ENCODE results near the gene AHRR. TPM values are rescaled to one million over a fixed set of nuclear protein-coding genes. Genes with fewer than 3 reads are reported as not detected.

The AHRR gene
- total and polyA plus RNA-seq, 9 of the 15 experiments (the other 6 are each of a cell fraction or from before 2014, with no cell fraction given), result 0.06 to 1.6 (median 0.75) TPM; not detected in 1

GRCh38 chr5:322281-322941 lies 897 bp downstream of the AHRR start:
- no peaks in the 10 kb centered on the region for H3K9me3 ChIP-seq (replicated peaks; ENCODE audit: control insufficient read depth, insufficient read depth, low read depth, low read length)
- TF ChIP-seq ZNF24 (IDR thresholded peaks at IDR 0.05) (no peak), HMGN3 (IDR thresholded peaks at IDR 0.05; ENCODE audit: borderline replicate concordance, extremely low read depth, insufficient read length, low read depth, low read length) (peak; percentile 17), ZMIZ1 (IDR thresholded peaks at IDR 0.05; ENCODE audit: low read depth in 2 of 2, low read length in 2 of 2) (no peak)
- 66% methylated on average over 48 of the region's 56 CpGs for WGBS (ENCODE audit: insufficient coverage, low coverage, missing lambda C conversion rate)
- ATAC-seq, result no peak
- H3K9me1 ChIP-seq (ENCODE audit: control insufficient read depth, insufficient read depth, low read length), result no peaks in the 10 kb centered on the region
- no peak overlapping the region for H3K4me3 ChIP-seq
- H3K79me2 ChIP-seq (ENCODE audit: control insufficient read depth, insufficient read depth, low read length), result no peaks in the 10 kb centered on the region
- H2AFZ ChIP-seq (ENCODE audit: low read depth, low read length), result no peak overlapping the region
- H3K36me3 ChIP-seq (ENCODE audit: control insufficient read depth, insufficient read depth, low read length), result no peaks in the 10 kb centered on the region
- H3K4me2 ChIP-seq (ENCODE audit: insufficient read depth, low read length), result no peak overlapping the region
- no peak overlapping the region for H3K9ac ChIP-seq (ENCODE audit: insufficient read depth in 1 of 2, low read depth in 2 of 2, low read length in 2 of 2)
- peaks cover 12 to 42% of the 10 kb centered on the region in 2 experiments; a peak in 4 of 5 replicates for H3K27me3 ChIP-seq (ENCODE audit: control insufficient read depth in 2 of 2, insufficient read depth in 2 of 2, low read length in 2 of 2)
- BruUV-seq (replicated peaks), result no TSS peak
- ChIA-PET CTCF (ENCODE audit: low intra/inter-chr PET ratio) (no interaction called here), POLR2A (no interaction called here)
- H4K20me1 ChIP-seq (replicated peaks; ENCODE audit: control insufficient read depth, insufficient read depth, low read length), result peaks cover 1% of the 10 kb centered on the region; the same call in 1 of the 2 replicates
- H3K27ac ChIP-seq (ENCODE audit: extremely low read depth, low read depth, low read length), result no peak overlapping the region
- in situ Hi-C loops (cut with MboI), result no loop called here
- peaks cover 0 to 47% of the 10 kb centered on the region in 2 experiments; a peak in 2 of 5 replicates for H3K4me1 ChIP-seq (replicated peaks in 1 of 2; ENCODE audit: control insufficient read depth in 2 of 2, insufficient read depth in 2 of 2, low read length in 2 of 2)
- FAIRE-seq, result no peak
- no peak for DNase-seq (ENCODE audit: extremely low read depth in 1 of 4, low spot score in 3 of 4)
- intact Hi-C loops (cut with micrococcal nuclease), result no loop called here
